ENCODE data around the gene CHPF2. TPM values are rescaled to one million over a fixed set of nuclear protein-coding genes. Genes with fewer than 3 reads are reported as not detected.

Gene CHPF2
- total RNA-seq, 1 experiment from 2014 or later: 19.5 TPM

DNA sequence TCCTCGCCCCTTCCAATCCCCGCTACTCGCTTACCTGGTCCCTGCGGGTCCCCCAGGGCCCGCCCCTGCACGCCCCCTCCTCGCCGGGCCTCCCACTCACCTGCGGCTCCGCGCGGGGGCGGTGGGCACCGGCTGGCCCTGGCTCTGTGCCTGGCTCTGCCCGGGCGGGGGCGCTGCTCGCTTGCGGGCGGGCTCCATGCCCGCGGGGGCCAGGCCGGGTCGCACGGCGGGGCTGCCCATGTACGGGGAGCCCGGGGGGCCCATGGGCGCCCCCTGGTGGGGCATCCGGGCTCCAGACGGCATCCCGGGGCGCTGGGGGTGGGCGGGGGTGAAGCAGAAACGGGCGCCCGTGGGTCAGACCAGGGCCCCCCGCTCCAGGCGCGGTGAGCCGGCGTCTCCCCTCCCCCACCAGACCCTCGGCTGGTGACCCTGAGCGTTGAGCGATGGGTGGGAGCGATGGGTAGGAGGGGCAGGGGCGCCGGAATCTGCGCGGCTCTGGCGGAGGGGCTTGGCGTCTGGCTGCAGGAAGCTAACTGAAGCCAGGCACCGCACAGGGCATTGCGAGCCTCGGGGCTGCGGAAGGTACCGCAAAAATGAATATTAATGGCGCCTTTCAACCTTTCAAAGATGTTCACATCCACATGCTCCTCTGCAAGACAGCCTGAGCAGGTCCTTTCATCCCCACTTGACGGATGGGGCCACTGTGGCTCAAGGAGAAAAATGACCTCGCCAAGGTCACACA is 13.2 kb downstream of the CHPF2 start:
- peaks cover 4 to 5% of the 10 kb centered on the region in 2 experiments; a peak in 1 of 4 replicates for H3K36me3 ChIP-seq (ENCODE audit: control insufficient read depth in 1 of 2, insufficient read depth in 2 of 2, low read length in 2 of 2)
- no peaks in the 10 kb centered on the region for H3K9me2 ChIP-seq (ENCODE audit: insufficient read depth)
- no peak overlapping the region for H2AFZ ChIP-seq (ENCODE audit: low read depth, low read length, poor library complexity, severe bottlenecking)
- RAD21 ChIA-PET (ENCODE audit: low non-redundant PET in 1 of 2, low total read pairs in 2 of 2, uncharacterized antibody in 2 of 2, unreplicated experiment in 2 of 2): no interaction called here
- no peaks in the 10 kb centered on the region for H3K79me2 ChIP-seq (ENCODE audit: insufficient read depth, low read length)
- CTCF ChIA-PET: interaction anchor here (1.6 kb wide), 1 partner anchor 18 kb away, joined by 12 read pairs; the partner anchor contains the start of gene ABCF2
- peak overlapping the region; percentile 45 for H3K4me2 ChIP-seq (ENCODE audit: low read length)
- H3K9me3 ChIP-seq (ENCODE audit: control insufficient read depth in 1 of 2, insufficient read depth in 1 of 2, low read depth in 1 of 2, low read length in 2 of 2): no peaks in the 10 kb centered on the region
- intact Hi-C loops (cut with micrococcal nuclease): loop anchor here (10.0 kb wide), 1 partner anchor 121 kb away; no protein-coding TSS in a partner anchor
- no peak overlapping the region for H3K27ac ChIP-seq (ENCODE audit: low read depth, low read length)
- TF ChIP-seq, protein P1, sequence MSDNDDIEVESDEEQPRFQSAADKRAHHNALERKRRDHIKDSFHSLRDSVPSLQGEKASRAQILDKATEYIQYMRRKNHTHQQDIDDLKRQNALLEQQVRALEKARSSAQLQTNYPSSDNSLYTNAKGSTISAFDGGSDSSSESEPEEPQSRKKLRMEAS (IDR thresholded peaks at IDR 0.05): no peak
- TF ChIP-seq, protein P2, sequence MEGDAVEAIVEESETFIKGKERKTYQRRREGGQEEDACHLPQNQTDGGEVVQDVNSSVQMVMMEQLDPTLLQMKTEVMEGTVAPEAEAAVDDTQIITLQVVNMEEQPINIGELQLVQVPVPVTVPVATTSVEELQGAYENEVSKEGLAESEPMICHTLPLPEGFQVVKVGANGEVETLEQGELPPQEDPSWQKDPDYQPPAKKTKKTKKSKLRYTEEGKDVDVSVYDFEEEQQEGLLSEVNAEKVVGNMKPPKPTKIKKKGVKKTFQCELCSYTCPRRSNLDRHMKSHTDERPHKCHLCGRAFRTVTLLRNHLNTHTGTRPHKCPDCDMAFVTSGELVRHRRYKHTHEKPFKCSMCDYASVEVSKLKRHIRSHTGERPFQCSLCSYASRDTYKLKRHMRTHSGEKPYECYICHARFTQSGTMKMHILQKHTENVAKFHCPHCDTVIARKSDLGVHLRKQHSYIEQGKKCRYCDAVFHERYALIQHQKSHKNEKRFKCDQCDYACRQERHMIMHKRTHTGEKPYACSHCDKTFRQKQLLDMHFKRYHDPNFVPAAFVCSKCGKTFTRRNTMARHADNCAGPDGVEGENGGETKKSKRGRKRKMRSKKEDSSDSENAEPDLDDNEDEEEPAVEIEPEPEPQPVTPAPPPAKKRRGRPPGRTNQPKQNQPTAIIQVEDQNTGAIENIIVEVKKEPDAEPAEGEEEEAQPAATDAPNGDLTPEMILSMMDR (IDR thresholded peaks at IDR 0.05 in 2 of 3, conservative IDR thresholded peaks at IDR 0.05 in 1 of 3; ENCODE audit: borderline replicate concordance in 1 of 3, insufficient read depth in 1 of 3, low read depth in 2 of 3, low read length in 2 of 3): peak in 1 of 3 experiments; percentile 45; a peak in 3 of 6 replicates
- ATAC-seq (peak; percentile 46), DNase-seq (ENCODE audit: low read depth, low spot score) (no peak)
- no peak overlapping the region for H3K4me3 ChIP-seq (replicated peaks in 1 of 2; ENCODE audit: low read depth in 1 of 2, low read length in 2 of 2)
- POLR2A ChIA-PET: no interaction called here
- H4K20me1 ChIP-seq (ENCODE audit: insufficient read depth): no peaks in the 10 kb centered on the region
- peaks cover 31 to 57% of the 10 kb centered on the region in 2 experiments for H3K4me1 ChIP-seq (ENCODE audit: control insufficient read depth in 1 of 2, insufficient read depth in 2 of 2, low read length in 2 of 2)
- no peak overlapping the region for H3K9ac ChIP-seq (ENCODE audit: low read length)
- BruUV-seq (replicated peaks): no TSS peak
- no peaks in the 10 kb centered on the region for H3K27me3 ChIP-seq (ENCODE audit: insufficient read depth, low read length)

Measured in HCT116 (cell line).